ENCODE results near the gene PRKRA. TPM values are rescaled to one million over a fixed set of nuclear protein-coding genes. Genes with fewer than 3 reads are reported as not detected.

Gene PRKRA
- total RNA-seq, 1 experiment from 2014 or later, result 59.4 TPM

DNA sequence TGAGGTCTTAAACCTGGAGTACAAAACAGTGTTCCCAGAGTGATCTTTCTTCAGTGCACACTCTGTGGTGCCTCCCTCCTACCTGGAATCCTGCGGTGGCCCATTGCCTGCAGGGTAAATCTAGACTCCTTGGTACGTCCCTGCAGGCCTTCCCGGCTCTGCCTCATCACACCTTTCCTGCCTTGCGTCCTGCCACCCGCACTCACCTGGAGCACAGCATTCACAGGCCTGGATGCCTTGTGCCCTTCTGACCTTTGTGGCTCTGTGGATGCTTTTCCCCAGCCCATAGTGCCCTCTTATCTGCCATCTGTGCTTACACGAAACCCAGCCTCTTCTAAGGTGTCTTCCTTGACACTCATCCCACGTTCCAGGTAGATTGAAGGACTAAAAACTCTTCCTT, 62.7 kb downstream of the PRKRA start:
- no peak overlapping the region for H3K4me3 ChIP-seq (ENCODE audit: low read depth in 2 of 2, low read length in 2 of 2)
- TF ChIP-seq SIN3A (IDR thresholded peaks at IDR 0.05; ENCODE audit: borderline replicate concordance, insufficient read depth, low read depth, low read length) (no peak), TCF7L2 (IDR thresholded peaks at IDR 0.05; ENCODE audit: low read depth, low read length) (no peak), POLR2AphosphoS5 (IDR thresholded peaks at IDR 0.05; ENCODE audit: low read depth, low read length) (no peak)
- TF ChIP-seq, protein P1, sequence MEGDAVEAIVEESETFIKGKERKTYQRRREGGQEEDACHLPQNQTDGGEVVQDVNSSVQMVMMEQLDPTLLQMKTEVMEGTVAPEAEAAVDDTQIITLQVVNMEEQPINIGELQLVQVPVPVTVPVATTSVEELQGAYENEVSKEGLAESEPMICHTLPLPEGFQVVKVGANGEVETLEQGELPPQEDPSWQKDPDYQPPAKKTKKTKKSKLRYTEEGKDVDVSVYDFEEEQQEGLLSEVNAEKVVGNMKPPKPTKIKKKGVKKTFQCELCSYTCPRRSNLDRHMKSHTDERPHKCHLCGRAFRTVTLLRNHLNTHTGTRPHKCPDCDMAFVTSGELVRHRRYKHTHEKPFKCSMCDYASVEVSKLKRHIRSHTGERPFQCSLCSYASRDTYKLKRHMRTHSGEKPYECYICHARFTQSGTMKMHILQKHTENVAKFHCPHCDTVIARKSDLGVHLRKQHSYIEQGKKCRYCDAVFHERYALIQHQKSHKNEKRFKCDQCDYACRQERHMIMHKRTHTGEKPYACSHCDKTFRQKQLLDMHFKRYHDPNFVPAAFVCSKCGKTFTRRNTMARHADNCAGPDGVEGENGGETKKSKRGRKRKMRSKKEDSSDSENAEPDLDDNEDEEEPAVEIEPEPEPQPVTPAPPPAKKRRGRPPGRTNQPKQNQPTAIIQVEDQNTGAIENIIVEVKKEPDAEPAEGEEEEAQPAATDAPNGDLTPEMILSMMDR (IDR thresholded peaks at IDR 0.05), result no peak
- TF ChIP-seq, protein P2, sequence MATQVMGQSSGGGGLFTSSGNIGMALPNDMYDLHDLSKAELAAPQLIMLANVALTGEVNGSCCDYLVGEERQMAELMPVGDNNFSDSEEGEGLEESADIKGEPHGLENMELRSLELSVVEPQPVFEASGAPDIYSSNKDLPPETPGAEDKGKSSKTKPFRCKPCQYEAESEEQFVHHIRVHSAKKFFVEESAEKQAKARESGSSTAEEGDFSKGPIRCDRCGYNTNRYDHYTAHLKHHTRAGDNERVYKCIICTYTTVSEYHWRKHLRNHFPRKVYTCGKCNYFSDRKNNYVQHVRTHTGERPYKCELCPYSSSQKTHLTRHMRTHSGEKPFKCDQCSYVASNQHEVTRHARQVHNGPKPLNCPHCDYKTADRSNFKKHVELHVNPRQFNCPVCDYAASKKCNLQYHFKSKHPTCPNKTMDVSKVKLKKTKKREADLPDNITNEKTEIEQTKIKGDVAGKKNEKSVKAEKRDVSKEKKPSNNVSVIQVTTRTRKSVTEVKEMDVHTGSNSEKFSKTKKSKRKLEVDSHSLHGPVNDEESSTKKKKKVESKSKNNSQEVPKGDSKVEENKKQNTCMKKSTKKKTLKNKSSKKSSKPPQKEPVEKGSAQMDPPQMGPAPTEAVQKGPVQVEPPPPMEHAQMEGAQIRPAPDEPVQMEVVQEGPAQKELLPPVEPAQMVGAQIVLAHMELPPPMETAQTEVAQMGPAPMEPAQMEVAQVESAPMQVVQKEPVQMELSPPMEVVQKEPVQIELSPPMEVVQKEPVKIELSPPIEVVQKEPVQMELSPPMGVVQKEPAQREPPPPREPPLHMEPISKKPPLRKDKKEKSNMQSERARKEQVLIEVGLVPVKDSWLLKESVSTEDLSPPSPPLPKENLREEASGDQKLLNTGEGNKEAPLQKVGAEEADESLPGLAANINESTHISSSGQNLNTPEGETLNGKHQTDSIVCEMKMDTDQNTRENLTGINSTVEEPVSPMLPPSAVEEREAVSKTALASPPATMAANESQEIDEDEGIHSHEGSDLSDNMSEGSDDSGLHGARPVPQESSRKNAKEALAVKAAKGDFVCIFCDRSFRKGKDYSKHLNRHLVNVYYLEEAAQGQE (IDR thresholded peaks at IDR 0.05; ENCODE audit: insufficient read depth in 1 of 2, low read depth in 2 of 2, low read length in 1 of 2), result no peak
- H3K9me3 ChIP-seq (ENCODE audit: control insufficient read depth, insufficient read depth, low read depth, low read length), result no peaks in the 10 kb centered on the region
- DNase-seq (ENCODE audit: low read depth, low spot score) (no peak), ATAC-seq (no peak)
- H3K4me1 ChIP-seq (ENCODE audit: control insufficient read depth, insufficient read depth, low read length), result no peaks in the 10 kb centered on the region
- no peaks in the 10 kb centered on the region for H3K27me3 ChIP-seq (ENCODE audit: control insufficient read depth, insufficient read depth, low read length)
- POLR2A ChIA-PET, result no interaction called here
- CTCF ChIA-PET, result no interaction called here
- H3K27ac ChIP-seq (ENCODE audit: low read length), result no peak overlapping the region
- intact Hi-C loops (cut with micrococcal nuclease; ENCODE audit: unreplicated experiment) (no loop called here), in situ Hi-C loops (cut with HindIII; ENCODE audit: low pct_unique_long_range_greater_than_20kb, low sequenced_read_pairs) (no loop called here)
- H3K36me3 ChIP-seq (ENCODE audit: control insufficient read depth, insufficient read depth, low read length), result no peaks in the 10 kb centered on the region
- no TSS peak for BruUV-seq (replicated peaks)

DNA sequence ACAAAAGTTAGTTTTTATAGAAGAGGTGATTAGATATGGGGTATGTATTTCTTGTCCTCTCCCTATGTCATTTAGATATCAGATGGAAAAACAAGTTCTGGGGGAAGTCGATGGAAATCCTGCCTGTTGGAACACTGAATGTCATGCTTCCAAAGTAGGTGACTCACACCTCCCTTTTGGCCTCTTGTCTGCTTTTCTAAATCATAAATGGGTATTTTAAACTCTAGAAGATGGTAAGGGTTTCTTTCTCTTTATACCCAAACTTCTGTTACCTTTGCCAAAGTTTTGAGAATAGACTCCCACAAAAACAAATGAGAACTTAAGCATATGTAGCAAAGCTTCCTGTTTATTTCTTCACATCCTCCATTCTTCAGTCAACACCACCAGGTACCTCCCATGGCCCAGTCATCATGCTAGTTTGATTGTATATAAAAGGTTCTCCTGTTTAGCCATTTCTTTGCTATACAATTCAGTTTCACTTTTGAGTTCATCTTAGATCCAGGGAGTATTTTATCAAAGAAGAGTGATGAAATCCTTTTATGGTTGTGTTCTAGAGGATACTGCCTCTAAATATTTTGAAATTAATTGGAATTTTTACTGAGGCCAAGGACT, 63.9 kb downstream of the PRKRA start:
- H3K4me1 ChIP-seq (ENCODE audit: control insufficient read depth, insufficient read depth, low read length), result no peaks in the 10 kb centered on the region
- no peaks in the 10 kb centered on the region for H3K36me3 ChIP-seq (ENCODE audit: control insufficient read depth, insufficient read depth, low read length)
- H3K27me3 ChIP-seq (ENCODE audit: control insufficient read depth, insufficient read depth, low read length), result no peaks in the 10 kb centered on the region
- H3K9me3 ChIP-seq (ENCODE audit: control insufficient read depth, insufficient read depth, low read depth, low read length), result no peaks in the 10 kb centered on the region
- DNase-seq (ENCODE audit: low read depth, low spot score), result no peak
- no peak overlapping the region for H3K27ac ChIP-seq (ENCODE audit: low read length)
- no TSS peak for BruUV-seq (replicated peaks)
- ChIA-PET POLR2A (no interaction called here), CTCF (no interaction called here)
- no peak for ATAC-seq
- intact Hi-C loops (cut with micrococcal nuclease; ENCODE audit: unreplicated experiment), result no loop called here
- TF ChIP-seq POLR2AphosphoS5 (IDR thresholded peaks at IDR 0.05; ENCODE audit: low read depth, low read length) (no peak), SIN3A (IDR thresholded peaks at IDR 0.05; ENCODE audit: borderline replicate concordance, insufficient read depth, low read depth, low read length) (no peak), TCF7L2 (IDR thresholded peaks at IDR 0.05; ENCODE audit: low read depth, low read length) (no peak)
- TF ChIP-seq, protein P1 (IDR thresholded peaks at IDR 0.05), result no peak
- TF ChIP-seq, protein P2 (IDR thresholded peaks at IDR 0.05; ENCODE audit: insufficient read depth in 1 of 2, low read depth in 2 of 2, low read length in 1 of 2), result no peak
- in situ Hi-C loops (cut with HindIII; ENCODE audit: low pct_unique_long_range_greater_than_20kb, low sequenced_read_pairs), result no loop called here
- no peak overlapping the region for H3K4me3 ChIP-seq (ENCODE audit: low read depth in 2 of 2, low read length in 2 of 2)

Data from Panc1 (cell line).